ENCODE measurements around the gene RTF2. TPM values are rescaled to one million over a fixed set of nuclear protein-coding genes. Genes with fewer than 3 reads are reported as not detected.

RTF2 gene
- total RNA-seq (2014; rRNA removed; shearing (Covaris generic)) (28.2 and 41.1 TPM in 2 replicates), polyA plus RNA-seq (2016; fragmentation: Nextera tagmentation; extraction: Ambion mirVana) (53.1 and 53.7 TPM in 2 replicates)
- long read RNA-seq, transcript RTF2-202 (9 exons, 2,212 nt) = major isoform, 75 of 88 reads
- long read RNA-seq, partial matches to known transcripts = 4 of 88 reads
- long read RNA-seq, other reads (novel, unspliced or antisense) = 5 of 88 reads

DNA sequence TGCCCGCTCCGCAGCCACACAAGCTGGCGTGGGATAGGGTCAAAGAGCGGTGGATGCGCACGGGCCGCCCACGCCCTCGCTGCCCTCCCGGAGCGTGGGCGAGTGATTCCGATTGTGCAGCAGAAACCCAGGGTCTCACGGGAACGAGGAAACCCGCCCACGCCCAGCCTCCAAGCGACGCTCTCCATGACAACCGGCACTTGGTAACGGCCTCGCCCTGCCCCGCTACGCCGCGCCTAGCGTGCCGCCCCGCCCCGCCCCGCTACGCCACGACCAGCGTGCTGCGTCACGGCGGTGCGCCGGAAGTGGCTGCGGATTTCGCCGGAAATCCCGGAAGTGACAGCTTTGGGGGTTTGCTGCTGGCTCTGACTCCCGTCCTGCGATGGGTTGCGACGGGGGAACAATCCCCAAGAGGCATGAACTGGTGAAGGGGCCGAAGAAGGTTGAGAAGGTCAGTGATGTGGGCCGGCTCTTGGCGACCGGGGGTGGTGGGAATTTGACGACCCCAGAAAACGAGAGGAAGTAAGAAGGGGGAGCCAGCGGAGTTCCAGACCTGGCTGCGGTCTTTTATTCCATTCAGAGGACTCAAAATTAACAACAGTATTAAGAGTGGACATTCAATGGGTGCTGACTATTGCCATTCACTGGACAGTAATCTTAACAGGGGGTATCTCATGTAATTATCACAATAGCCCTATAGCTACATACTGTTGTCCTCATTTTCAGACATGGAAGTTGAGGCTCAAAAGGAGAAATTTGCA, at the start of gene RTF2:
TSS of gene RTF2 (plus strand) at position 312 of the 761 bp plus-strand sequence. CDS start at position 383, 71 bp downstream.
- 0 out of 2 replicates have a peak within 1 kb of the TSS, but pooled peaks have one; percentile 74 for H3K27ac ChIP-seq (ENCODE audit: low read depth)

More for the DNA sequence above, at the start of gene RTF2:
- DNase-seq (ENCODE audit: low spot score) = peak; percentile 95
- no peaks in the 10 kb centered on the region for H3K9me2 ChIP-seq (ENCODE audit: insufficient read depth)
- peaks cover 7% of the 10 kb centered on the region for H3K4me1 ChIP-seq (ENCODE audit: insufficient read depth)
- Mint-ChIP-seq H3K27me3 (ENCODE audit: insufficient read depth, low read depth, poor library complexity) (no peaks in the 10 kb centered on the region), H3K36me3 (ENCODE audit: low read depth) (peaks cover 4% of the 10 kb centered on the region; the same call in 2 of the 3 replicates), H3K9me3 (no peaks in the 10 kb centered on the region; the same call in 2 of the 3 replicates), H3K27ac (peak within 1 kb of the TSS; percentile 98), H3K4me1 (peaks cover 4% of the 10 kb centered on the region; the same call in 2 of the 3 replicates), H3K4me3 (peak within 1 kb of the TSS; percentile 100)
- peaks cover 3% of the 10 kb centered on the region; the same call in 1 of the 2 replicates for H3K36me3 ChIP-seq (ENCODE audit: insufficient read depth)
- peak within 1 kb of the TSS; percentile 98 for H3K4me3 ChIP-seq
- peak within 1 kb of the TSS; percentile 97 for H3K4me2 ChIP-seq
- no peaks in the 10 kb centered on the region for H3F3A ChIP-seq (replicated peaks; ENCODE audit: low read depth)
- no peaks in the 10 kb centered on the region for H3K27me3 ChIP-seq (ENCODE audit: insufficient read depth)
- no peaks in the 10 kb centered on the region; the same call in 1 of the 2 replicates for H4K20me1 ChIP-seq (replicated peaks; ENCODE audit: insufficient read depth)
- ATAC-seq = peak; percentile 99
- peak within 1 kb of the TSS; percentile 97 for H2AFZ ChIP-seq
- TF ChIP-seq EZH2phosphoT487 (IDR thresholded peaks at IDR 0.05; ENCODE audit: unreplicated experiment) (no peak), ZNF462 (CRISPR knock-in tag; IDR thresholded peaks at IDR 0.05) (no peak), POLR2AphosphoS5 (IDR thresholded peaks at IDR 0.05; ENCODE audit: low read depth) (peak; percentile 54; the same call in 1 of the 2 replicates), REST (IDR thresholded peaks at IDR 0.05; ENCODE audit: unreplicated experiment) (no peak), CREB1 (CRISPR knock-in tag; IDR thresholded peaks at IDR 0.05; ENCODE audit: low read depth) (peak; percentile 98)
- TF ChIP-seq, protein P1, sequence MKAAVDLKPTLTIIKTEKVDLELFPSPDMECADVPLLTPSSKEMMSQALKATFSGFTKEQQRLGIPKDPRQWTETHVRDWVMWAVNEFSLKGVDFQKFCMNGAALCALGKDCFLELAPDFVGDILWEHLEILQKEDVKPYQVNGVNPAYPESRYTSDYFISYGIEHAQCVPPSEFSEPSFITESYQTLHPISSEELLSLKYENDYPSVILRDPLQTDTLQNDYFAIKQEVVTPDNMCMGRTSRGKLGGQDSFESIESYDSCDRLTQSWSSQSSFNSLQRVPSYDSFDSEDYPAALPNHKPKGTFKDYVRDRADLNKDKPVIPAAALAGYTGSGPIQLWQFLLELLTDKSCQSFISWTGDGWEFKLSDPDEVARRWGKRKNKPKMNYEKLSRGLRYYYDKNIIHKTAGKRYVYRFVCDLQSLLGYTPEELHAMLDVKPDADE (IDR thresholded peaks at IDR 0.05) = peak; percentile 79; the same call in 1 of the 2 replicates
- H3K79me2 ChIP-seq (replicated peaks; ENCODE audit: insufficient read depth) = peaks cover 29% of the 10 kb centered on the region
